ENCODE results near the gene CRYM.

- TF ChIP-seq CTCF (IDR thresholded peaks at IDR 0.05; ENCODE audit: extremely low read depth in 1 of 2, insufficient read depth in 1 of 2, low read depth in 1 of 2, low read length in 2 of 2) (no peak), POLR2A (IDR thresholded peaks at IDR 0.05; ENCODE audit: low read depth, low read length) (no peak), MYC (IDR thresholded peaks at IDR 0.05; ENCODE audit: low read depth, low read length) (no peak), POLR2AphosphoS5 (IDR thresholded peaks at IDR 0.05; ENCODE audit: insufficient read depth, low read depth, low read length) (no peak), FOS (IDR thresholded peaks at IDR 0.05; ENCODE audit: borderline replicate concordance, insufficient read depth, low read length) (no peak)
These were observed 5.8 kb downstream of the CRYM start for GRCh38 chr16:21272253-21272652.

Measured in endothelial cell of umbilical vein (primary cell).